ENCODE results near the gene CORIN. TPM values are rescaled to one million over a fixed set of nuclear protein-coding genes. Genes with fewer than 3 reads are reported as not detected.

The CORIN gene
- total RNA-seq, 1 experiment from 2014 or later, result 0.07 TPM

GRCh38 chr4:47617607-47618006 lies 220.3 kb downstream of the CORIN start:
- no peak overlapping the region for H3K27ac Mint-ChIP-seq (ENCODE audit: unreplicated experiment)
- H3K27me3 Mint-ChIP-seq (ENCODE audit: unreplicated experiment), result no peaks in the 10 kb centered on the region
- no peak for TF ChIP-seq CTCF (IDR thresholded peaks at IDR 0.05; ENCODE audit: unreplicated experiment)
- H3K4me3 Mint-ChIP-seq (ENCODE audit: low read depth, unreplicated experiment), result no peak overlapping the region
- CTCF ChIA-PET, result no interaction called here
- peaks cover 3% of the 10 kb centered on the region for H3K9me3 Mint-ChIP-seq (ENCODE audit: low read depth, unreplicated experiment)
- no peak for DNase-seq
- no peaks in the 10 kb centered on the region for H3K36me3 Mint-ChIP-seq (ENCODE audit: insufficient read depth, unreplicated experiment)
- intact Hi-C loops (cut with micrococcal nuclease; ENCODE audit: unreplicated experiment), result no loop called here
- H3K4me1 Mint-ChIP-seq (ENCODE audit: low read depth, unreplicated experiment), result no peaks in the 10 kb centered on the region
- no TSS peak for BruUV-seq (replicated peaks)

- TF ChIP-seq CTCF (IDR thresholded peaks at IDR 0.05; ENCODE audit: unreplicated experiment), result no peak
- no TSS peak for BruUV-seq (replicated peaks)
- Mint-ChIP-seq H3K27me3 (ENCODE audit: unreplicated experiment) (no peaks in the 10 kb centered on the region), H3K4me1 (ENCODE audit: low read depth, unreplicated experiment) (no peaks in the 10 kb centered on the region), H3K27ac (ENCODE audit: unreplicated experiment) (no peak overlapping the region), H3K9me3 (ENCODE audit: low read depth, unreplicated experiment) (peaks cover 3% of the 10 kb centered on the region), H3K4me3 (ENCODE audit: low read depth, unreplicated experiment) (no peak overlapping the region), H3K36me3 (ENCODE audit: insufficient read depth, unreplicated experiment) (no peaks in the 10 kb centered on the region)
- CTCF ChIA-PET, result no interaction called here
- intact Hi-C loops (cut with micrococcal nuclease; ENCODE audit: unreplicated experiment), result no loop called here
- DNase-seq, result no peak
Measured at GRCh38 chr4:47615385-47615784, 222.5 kb downstream of the CORIN start.

GRCh38 chr4:47612116-47613023 lies 225.5 kb downstream of the CORIN start:
- H3K4me3 Mint-ChIP-seq (ENCODE audit: low read depth, unreplicated experiment), result no peak overlapping the region
- no peaks in the 10 kb centered on the region for H3K9me3 Mint-ChIP-seq (ENCODE audit: low read depth, unreplicated experiment)
- intact Hi-C loops (cut with micrococcal nuclease; ENCODE audit: unreplicated experiment), result no loop called here
- TF ChIP-seq CTCF (IDR thresholded peaks at IDR 0.05; ENCODE audit: unreplicated experiment), result no peak
- no peaks in the 10 kb centered on the region for H3K4me1 Mint-ChIP-seq (ENCODE audit: low read depth, unreplicated experiment)
- BruUV-seq (replicated peaks), result no TSS peak
- DNase-seq, result no peak
- H3K27me3 Mint-ChIP-seq (ENCODE audit: unreplicated experiment), result no peaks in the 10 kb centered on the region
- CTCF ChIA-PET, result no interaction called here
- H3K36me3 Mint-ChIP-seq (ENCODE audit: insufficient read depth, unreplicated experiment), result no peaks in the 10 kb centered on the region
- H3K27ac Mint-ChIP-seq (ENCODE audit: unreplicated experiment), result no peak overlapping the region

GRCh38 chr4:47606482-47606881 lies 231.4 kb downstream of the CORIN start:
- no TSS peak for BruUV-seq (replicated peaks)
- H3K27ac Mint-ChIP-seq (ENCODE audit: unreplicated experiment), result no peak overlapping the region
- TF ChIP-seq CTCF (IDR thresholded peaks at IDR 0.05; ENCODE audit: unreplicated experiment), result no peak
- no peaks in the 10 kb centered on the region for H3K36me3 Mint-ChIP-seq (ENCODE audit: insufficient read depth, unreplicated experiment)
- H3K4me1 Mint-ChIP-seq (ENCODE audit: low read depth, unreplicated experiment), result no peaks in the 10 kb centered on the region
- CTCF ChIA-PET, result no interaction called here
- no peaks in the 10 kb centered on the region for H3K27me3 Mint-ChIP-seq (ENCODE audit: unreplicated experiment)
- no peak for DNase-seq
- H3K9me3 Mint-ChIP-seq (ENCODE audit: low read depth, unreplicated experiment), result no peaks in the 10 kb centered on the region
- intact Hi-C loops (cut with micrococcal nuclease; ENCODE audit: unreplicated experiment), result no loop called here
- H3K4me3 Mint-ChIP-seq (ENCODE audit: low read depth, unreplicated experiment), result no peak overlapping the region
